SIG-M5 treated with dmso at 0.1 percent for 504 hours (cell line): Measurements from ENCODE around the gene HID1.

ENCODE experiments used
- DNase-seq: peaks from one replicate; lab custom pipeline; 2025; ENCODE audit not compliant: unreplicated experiment; lab: John Stamatoyannopoulos, UW

Gene HID1

GRCh38 chr17:74901353-74902135 is 71.0 kb downstream of the HID1 start:
- no peak for DNase-seq
